NCI-H446 (cell line): ENCODE data around the gene RBM23.
"Not testable (repeated sequence)": the region's sequence is repeated elsewhere in the genome, so short reads cannot be mapped to it uniquely, and the experiment has no call there.

Experiments
- DNase-seq, 2 experiments: peaks; one replicate each; lab custom pipeline; 2025; lab: John Stamatoyannopoulos, UW

RBM23 gene

GRCh38 chr14:22918804-22919600 lies at the start of gene RBM23:
TSS of gene RBM23 (minus strand) at chr14:22919149.
- DNase-seq, result peak; percentile 100

- DNase-seq, result no peak
Observed at GRCh38 chr14:22966783-22967269, 47.9 kb upstream of the RBM23 start.

- DNase-seq, result not testable (repeated sequence)
Observed at GRCh38 chr14:22965916-22966782, 47.2 kb upstream of the RBM23 start.

GRCh38 chr14:22962061-22962676 lies 43.2 kb upstream of the RBM23 start:
- no peak for DNase-seq

- no peak for DNase-seq
Observed at GRCh38 chr14:22955702-22956569, 37.0 kb upstream of the RBM23 start.

- no peak for DNase-seq
Observed at GRCh38 chr14:22952418-22952817, 33.5 kb upstream of the RBM23 start.

- not testable (repeated sequence) for DNase-seq
Observed at GRCh38 chr14:22951795-22952194, 32.8 kb upstream of the RBM23 start.

- DNase-seq, result no peak
Observed at GRCh38 chr14:22945642-22946041, 26.7 kb upstream of the RBM23 start.

GRCh38 chr14:22939684-22940083 lies 20.7 kb upstream of the RBM23 start:
- no peak for DNase-seq

- DNase-seq, result no peak
Observed at GRCh38 chr14:22935156-22935555, 16.2 kb upstream of the RBM23 start.

GRCh38 chr14:22932146-22932545 lies 13.2 kb upstream of the RBM23 start:
- no peak for DNase-seq

GRCh38 chr14:22929961-22930364 lies 11.0 kb upstream of the RBM23 start:
- no peak for DNase-seq

- peak; percentile 99 to 100 for DNase-seq
Observed at GRCh38 chr14:22929104-22929960, 10.4 kb upstream of the RBM23 start, which contains the start of gene PRMT5. TSS of gene PRMT5 (minus strand) at chr14:22929376. CDS start at chr14:22929361, 15 bp downstream.

- DNase-seq, result no peak
Observed at GRCh38 chr14:22928237-22929103, 9.5 kb upstream of the RBM23 start.

- no peak for DNase-seq
Observed at GRCh38 chr14:22926316-22926715, 7.4 kb upstream of the RBM23 start.

GRCh38 chr14:22925513-22925912 lies 6.6 kb upstream of the RBM23 start:
- no peak for DNase-seq

GRCh38 chr14:22923746-22924145 lies 4.8 kb upstream of the RBM23 start:
- no peak for DNase-seq

- no peak for DNase-seq
Observed at GRCh38 chr14:22922294-22922693, 3.3 kb upstream of the RBM23 start.

- DNase-seq, result no peak
Observed at GRCh38 chr14:22920697-22921096, 1.7 kb upstream of the RBM23 start.

- DNase-seq, result no peak
Observed at GRCh38 chr14:22919601-22919921, 612 bp upstream of the RBM23 start.
